Measurements from ENCODE around the gene SKOR2. TPM values are rescaled to one million over a fixed set of nuclear protein-coding genes. Genes with fewer than 3 reads are reported as not detected.

The SKOR2 gene
- total RNA-seq, 2 experiments from 2014 or later: not detected

DNA sequence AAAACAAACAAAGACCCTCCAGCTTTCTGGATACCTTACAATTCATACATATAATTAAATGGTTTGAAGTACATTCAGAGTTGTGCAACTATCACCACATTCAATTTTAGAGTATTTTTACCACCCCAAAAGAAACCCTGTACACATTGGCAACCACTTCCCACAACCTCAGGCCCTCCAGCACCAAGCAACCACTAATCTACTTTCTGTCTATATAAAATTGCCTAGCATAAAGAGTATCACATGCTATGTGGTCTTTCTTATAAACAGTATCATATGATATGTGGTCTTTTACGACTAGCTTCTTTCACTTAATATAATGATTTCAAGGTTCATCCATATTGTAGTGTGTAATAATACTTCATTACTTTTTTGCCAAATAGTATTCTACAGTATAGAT lies 82.5 kb downstream of the SKOR2 start:
- no peak for ATAC-seq (ENCODE audit: poor library complexity)
- Mint-ChIP-seq H3K9me3 (no peaks in the 10 kb centered on the region), H3K4me1 (ENCODE audit: low read depth) (peaks cover 26% of the 10 kb centered on the region), H3K27ac (no peak overlapping the region), H3K4me3 (no peak overlapping the region), H3K27me3 (no peaks in the 10 kb centered on the region), H3K36me3 (ENCODE audit: low read depth) (peaks cover 4% of the 10 kb centered on the region)
- intact Hi-C loops (cut with DNase I, micrococcal nuclease): no loop called here
- ChIA-PET CTCF (no interaction called here), POLR2A (interaction anchor here (1.1 kb wide), 1 partner anchor 18 kb away, joined by 3 read pairs; no protein-coding TSS in a partner anchor)
- no peaks in the 10 kb centered on the region for H3K27me3 ChIP-seq (ENCODE audit: control insufficient read depth in 1 of 2, insufficient read depth in 2 of 2, low read length in 2 of 2)
- DNase-seq: no peak
- no peak overlapping the region for H3K27ac ChIP-seq (ENCODE audit: low read depth in 1 of 2, low read length in 2 of 2)
- no peaks in the 10 kb centered on the region for H3K9me3 ChIP-seq (ENCODE audit: control insufficient read depth in 1 of 2, insufficient read depth in 1 of 2, low read length in 2 of 2)
- H3K4me3 ChIP-seq (ENCODE audit: low read length): no peak overlapping the region
- TF ChIP-seq, protein P1, sequence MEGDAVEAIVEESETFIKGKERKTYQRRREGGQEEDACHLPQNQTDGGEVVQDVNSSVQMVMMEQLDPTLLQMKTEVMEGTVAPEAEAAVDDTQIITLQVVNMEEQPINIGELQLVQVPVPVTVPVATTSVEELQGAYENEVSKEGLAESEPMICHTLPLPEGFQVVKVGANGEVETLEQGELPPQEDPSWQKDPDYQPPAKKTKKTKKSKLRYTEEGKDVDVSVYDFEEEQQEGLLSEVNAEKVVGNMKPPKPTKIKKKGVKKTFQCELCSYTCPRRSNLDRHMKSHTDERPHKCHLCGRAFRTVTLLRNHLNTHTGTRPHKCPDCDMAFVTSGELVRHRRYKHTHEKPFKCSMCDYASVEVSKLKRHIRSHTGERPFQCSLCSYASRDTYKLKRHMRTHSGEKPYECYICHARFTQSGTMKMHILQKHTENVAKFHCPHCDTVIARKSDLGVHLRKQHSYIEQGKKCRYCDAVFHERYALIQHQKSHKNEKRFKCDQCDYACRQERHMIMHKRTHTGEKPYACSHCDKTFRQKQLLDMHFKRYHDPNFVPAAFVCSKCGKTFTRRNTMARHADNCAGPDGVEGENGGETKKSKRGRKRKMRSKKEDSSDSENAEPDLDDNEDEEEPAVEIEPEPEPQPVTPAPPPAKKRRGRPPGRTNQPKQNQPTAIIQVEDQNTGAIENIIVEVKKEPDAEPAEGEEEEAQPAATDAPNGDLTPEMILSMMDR (IDR thresholded peaks at IDR 0.05): no peak
- no peaks in the 10 kb centered on the region for H3K4me1 ChIP-seq (ENCODE audit: insufficient read depth, low read length)
- H3K36me3 ChIP-seq (ENCODE audit: insufficient read depth, low read length): no peaks in the 10 kb centered on the region

DNA sequence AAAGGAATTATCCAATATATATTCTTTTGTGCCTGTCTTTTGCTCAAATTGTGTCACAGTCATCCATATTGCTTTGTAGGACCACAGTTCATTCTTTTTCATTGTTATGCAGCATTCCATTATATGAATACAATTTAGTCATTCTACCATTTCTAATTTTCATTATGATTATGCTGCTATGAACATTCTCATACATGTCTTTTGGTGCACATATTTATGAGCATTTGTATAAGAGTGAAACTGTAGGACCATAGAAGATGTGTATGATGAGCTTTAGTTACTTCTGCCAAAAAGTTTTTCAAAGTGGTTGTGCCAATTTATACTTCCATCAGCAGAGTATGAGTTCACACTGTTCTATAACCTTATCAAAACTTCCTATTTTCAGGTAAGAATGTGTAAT lies 83.0 kb downstream of the SKOR2 start:
- Histone ChIP-seq H3K9me3 (ENCODE audit: control insufficient read depth in 1 of 2, insufficient read depth in 1 of 2, low read length in 2 of 2) (no peaks in the 10 kb centered on the region), H3K36me3 (ENCODE audit: insufficient read depth, low read length) (no peaks in the 10 kb centered on the region), H3K4me1 (ENCODE audit: insufficient read depth, low read length) (no peaks in the 10 kb centered on the region), H3K4me3 (ENCODE audit: low read length) (no peak overlapping the region), H3K27ac (ENCODE audit: low read depth in 1 of 2, low read length in 2 of 2) (no peak overlapping the region), H3K27me3 (ENCODE audit: control insufficient read depth in 1 of 2, insufficient read depth in 2 of 2, low read length in 2 of 2) (no peaks in the 10 kb centered on the region)
- no peak overlapping the region for H3K27ac Mint-ChIP-seq
- H3K4me3 Mint-ChIP-seq: no peak overlapping the region
- TF ChIP-seq, protein P1 (IDR thresholded peaks at IDR 0.05): no peak
- ChIA-PET POLR2A (no interaction called here), CTCF (interaction anchor here (0.7 kb wide), 1 partner anchor 593 kb away, joined by 3 read pairs; no protein-coding TSS in a partner anchor)
- DNase-seq: no peak
- no peak for ATAC-seq (ENCODE audit: poor library complexity)
- H3K36me3 Mint-ChIP-seq (ENCODE audit: low read depth): peaks cover 6% of the 10 kb centered on the region
- H3K27me3 Mint-ChIP-seq: no peaks in the 10 kb centered on the region
- H3K9me3 Mint-ChIP-seq: no peaks in the 10 kb centered on the region
- H3K4me1 Mint-ChIP-seq (ENCODE audit: low read depth): peaks cover 30% of the 10 kb centered on the region
- intact Hi-C loops (cut with DNase I, micrococcal nuclease): no loop called here

DNA sequence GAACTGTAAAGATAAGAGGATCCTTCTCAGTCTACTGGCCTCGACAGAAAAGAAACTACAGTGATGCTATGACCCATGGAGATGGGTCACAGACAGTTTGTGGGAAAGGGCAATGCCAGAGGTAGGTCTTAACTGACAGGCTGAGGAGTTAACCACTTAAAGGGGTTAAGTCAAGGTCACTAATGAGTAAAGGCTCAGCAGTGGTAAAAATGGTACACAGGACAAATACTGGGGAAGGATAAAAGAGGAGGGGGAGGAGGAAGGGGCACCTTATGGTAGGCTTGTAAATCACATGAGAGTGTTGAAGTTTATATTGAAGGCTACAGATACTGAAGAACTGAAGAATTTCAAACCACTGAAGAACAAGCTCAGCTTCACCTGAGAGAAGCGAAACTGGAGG lies 85.2 kb downstream of the SKOR2 start:
- Histone ChIP-seq H3K4me1 (ENCODE audit: insufficient read depth, low read length) (no peaks in the 10 kb centered on the region), H3K9me3 (ENCODE audit: control insufficient read depth in 1 of 2, insufficient read depth in 1 of 2, low read length in 2 of 2) (no peaks in the 10 kb centered on the region), H3K4me3 (ENCODE audit: low read length) (no peak overlapping the region), H3K36me3 (ENCODE audit: insufficient read depth, low read length) (no peaks in the 10 kb centered on the region), H3K27me3 (ENCODE audit: control insufficient read depth in 1 of 2, insufficient read depth in 2 of 2, low read length in 2 of 2) (no peaks in the 10 kb centered on the region), H3K27ac (ENCODE audit: low read depth in 1 of 2, low read length in 2 of 2) (no peak overlapping the region)
- Mint-ChIP-seq H3K9me3 (no peaks in the 10 kb centered on the region), H3K27ac (no peak overlapping the region), H3K36me3 (ENCODE audit: low read depth) (peaks cover 10% of the 10 kb centered on the region), H3K4me3 (no peak overlapping the region), H3K27me3 (no peaks in the 10 kb centered on the region), H3K4me1 (ENCODE audit: low read depth) (peaks cover 45% of the 10 kb centered on the region)
- TF ChIP-seq, protein P1 (IDR thresholded peaks at IDR 0.05): no peak
- ChIA-PET CTCF (interaction anchor here (1.0 kb wide), 1 partner anchor 9 kb away, joined by 3 read pairs; no protein-coding TSS in a partner anchor), POLR2A (no interaction called here)
- intact Hi-C loops (cut with DNase I, micrococcal nuclease): no loop called here
- DNase-seq (no peak), ATAC-seq (ENCODE audit: poor library complexity) (no peak)

All from CD4-positive, alpha-beta T cell (primary cell).